Neural cell (in vitro differentiated cells): ENCODE results near the gene DHRS1. TPM values are rescaled to one million over a fixed set of nuclear protein-coding genes. Genes with fewer than 3 reads are reported as not detected.

Experiments used
- H2AFZ ChIP-seq: fragments of 200-600, 300-800 bp; sonication (generic), shearing (Covaris generic); 2 replicates; pipeline ENCODE4 v1.6.0; 2014; ENCODE audit warnings: low read depth, mild to moderate bottlenecking, antibody characterized with exemption, low read length, moderate library complexity
- H3F3A ChIP-seq: fragments of 200-600 bp; shearing (Covaris generic); 2 replicates; pipeline ENCODE4 v1.6.1; 2016; ENCODE audit warnings: mild to moderate bottlenecking, moderate library complexity, mixed read lengths, antibody characterized with exemption, low read length; ENCODE audit not compliant: insufficient read depth, poor library complexity, severe bottlenecking
- H3K27ac ChIP-seq: fragments of 200-600, 300-800 bp; sonication (generic), shearing (Covaris generic); 2 replicates; pipeline ENCODE4 v1.5.1; 2014; ENCODE audit warnings: mild to moderate bottlenecking, low read length, moderate library complexity
- H3K27me3 ChIP-seq: fragments of 300-800, 200-600 bp; sonication (generic), shearing (Covaris generic); 2 replicates; pipeline ENCODE4 v1.6.0; 2014; ENCODE audit warnings: mild to moderate bottlenecking, low read depth, low read length, moderate library complexity; ENCODE audit not compliant: insufficient read depth
- H3K36me3 ChIP-seq: fragments of 300-800, 200-600 bp; sonication (generic), shearing (Covaris generic); 2 replicates; pipeline ENCODE4 v1.5.1; 2014; ENCODE audit warnings: mild to moderate bottlenecking, antibody characterized with exemption, low read length, moderate library complexity; ENCODE audit not compliant: insufficient read depth
- H3K4me2 ChIP-seq: fragments of 300-800, 200-600 bp; sonication (generic), shearing (Covaris generic); 2 replicates; pipeline ENCODE4 v1.6.0; 2014; ENCODE audit warnings: mild to moderate bottlenecking, low read length
- H3K4me3 ChIP-seq: fragments of 300-800, 200-600 bp; sonication (generic), shearing (Covaris generic); 2 replicates; pipeline ENCODE4 v1.5.1; 2014; ENCODE audit warnings: mild to moderate bottlenecking, low read length, moderate library complexity
- H3K79me2 ChIP-seq: fragments of 200-600 bp; shearing (Covaris generic); replicated peaks from 2 replicates; pipeline ENCODE4 v1.6.0; 2014; ENCODE audit warnings: mild to moderate bottlenecking, low read length, moderate library complexity; ENCODE audit not compliant: insufficient read depth
- H3K9ac ChIP-seq: fragments of 300-800, 200-600 bp; sonication (generic), shearing (Covaris generic); 2 replicates; pipeline ENCODE4 v1.6.1; 2016; ENCODE audit warnings: mild to moderate bottlenecking, low read length, mixed read lengths
- H3K9me2 ChIP-seq: fragments of 200-600 bp; shearing (Covaris generic); 2 replicates; pipeline ENCODE4 v1.6.1; 2016; ENCODE audit warnings: mild to moderate bottlenecking, low read length, mixed read lengths; ENCODE audit not compliant: insufficient read depth
- H3K9me3 ChIP-seq: fragments of 200-600, 300-800 bp; sonication (generic), shearing (Covaris generic); 2 replicates; pipeline ENCODE4 v1.6.1; 2016; ENCODE audit warnings: mild to moderate bottlenecking, mixed run types, low read length, moderate library complexity, mixed read lengths
- H4K20me1 ChIP-seq: fragments of 200-600 bp; shearing (Covaris generic); 2 replicates; pipeline ENCODE4 v1.6.1; 2016; ENCODE audit warnings: mild to moderate bottlenecking, mixed run types; ENCODE audit not compliant: insufficient read depth
- CTCF ChIP-seq: fragments of 450-650 bp; IDR thresholded peaks from 2 replicates; pipeline ENCODE4 v1.5.1; 2014; ENCODE audit warnings: antibody characterized with exemption, mild to moderate bottlenecking, moderate library complexity; ENCODE audit not compliant: poor library complexity, severe bottlenecking
- EP300 ChIP-seq: fragments of 450-650 bp; conservative IDR thresholded peaks from 2 replicates; pipeline ENCODE4 v1.6.1; 2014; ENCODE audit warnings: antibody characterized with exemption, mild to moderate bottlenecking, moderate library complexity; ENCODE audit not compliant: poor library complexity, severe bottlenecking
- EZH2 ChIP-seq: fragments of 200-600, 300-800 bp; shearing (Covaris generic), sonication (generic); IDR thresholded peaks from 2 replicates; pipeline ENCODE4 v1.6.1; 2014; ENCODE audit warnings: antibody characterized with exemption, low read length, borderline replicate concordance, mild to moderate bottlenecking; ENCODE audit not compliant: insufficient read depth, poor library complexity, severe bottlenecking
- MXI1 ChIP-seq: fragments of 450-650 bp; conservative IDR thresholded peaks from 2 replicates; pipeline ENCODE4 v1.6.1; 2014; ENCODE audit warnings: antibody characterized with exemption, mild to moderate bottlenecking; ENCODE audit not compliant: poor library complexity, severe bottlenecking
- POLR2AphosphoS5 ChIP-seq: IDR thresholded peaks from 2 replicates; pipeline ENCODE4 v1.6.1; 2012
- RAD21 ChIP-seq: fragments of 450-650 bp; conservative IDR thresholded peaks from 2 replicates; pipeline ENCODE4 v1.6.1; 2014; ENCODE audit warnings: antibody characterized with exemption, mild to moderate bottlenecking, moderate library complexity
- REST ChIP-seq: IDR thresholded peaks from 2 replicates; pipeline ENCODE4 v1.6.1; 2012; ENCODE audit warnings: borderline replicate concordance
- SMC3 ChIP-seq: fragments of 450-650 bp; conservative IDR thresholded peaks from 2 replicates; pipeline ENCODE4 v1.6.1; 2014; ENCODE audit warnings: antibody characterized with exemption, mild to moderate bottlenecking, moderate library complexity; ENCODE audit not compliant: poor library complexity
- TAF1 ChIP-seq: IDR thresholded peaks from 2 replicates; pipeline ENCODE4 v1.6.1; 2012; ENCODE audit warnings: low read depth
- polyA plus RNA-seq: library from polyadenylated mRNA; depleted of rRNA; stranded (reverse); fragments of >200 nt; gene quantifications from 2 replicates; pipeline ENCODE4 v1.2.3, GENCODE V29; 2014

DHRS1 gene
- polyA plus RNA-seq, 1 donor from 2014 or later = 6.9 TPM

DNA sequence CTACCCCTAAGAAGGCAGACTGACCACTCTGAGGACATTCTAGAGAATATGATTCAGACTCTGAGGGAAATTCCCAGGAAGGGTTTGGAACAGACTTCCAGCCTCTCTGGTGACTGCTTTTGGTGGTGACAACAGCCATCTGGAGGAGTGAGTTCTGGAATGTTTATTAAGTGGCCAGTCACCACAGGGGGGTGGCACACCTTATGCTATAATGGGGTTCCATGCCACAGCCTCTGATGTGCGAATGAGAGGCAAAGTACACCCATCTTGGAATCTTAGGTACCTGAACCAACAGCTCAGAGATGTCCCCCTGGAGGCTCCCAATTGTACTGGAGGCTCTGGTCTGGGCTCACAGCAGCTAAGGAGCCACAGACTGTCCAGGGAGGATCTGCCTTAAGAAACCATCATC is 47.7 kb downstream of the DHRS1 start:
- H3K4me3 ChIP-seq = no peak overlapping the region
- H3K4me2 ChIP-seq = no peak overlapping the region
- no peaks in the 10 kb centered on the region for H3K79me2 ChIP-seq
- no peak overlapping the region for H2AFZ ChIP-seq
- no peaks in the 10 kb centered on the region for H3K9me3 ChIP-seq
- no peaks in the 10 kb centered on the region for H3K9me2 ChIP-seq
- no peaks in the 10 kb centered on the region for H3K36me3 ChIP-seq
- TF ChIP-seq RAD21 (no peak), CTCF (no peak), REST (no peak), SMC3 (no peak), TAF1 (no peak), EP300 (no peak), MXI1 (no peak), EZH2 (no peak), POLR2AphosphoS5 (no peak)
- H3K27ac ChIP-seq = no peak overlapping the region
- H4K20me1 ChIP-seq = no peaks in the 10 kb centered on the region
- H3F3A ChIP-seq = no peaks in the 10 kb centered on the region
- H3K27me3 ChIP-seq = no peaks in the 10 kb centered on the region
- no peak overlapping the region for H3K9ac ChIP-seq

DNA sequence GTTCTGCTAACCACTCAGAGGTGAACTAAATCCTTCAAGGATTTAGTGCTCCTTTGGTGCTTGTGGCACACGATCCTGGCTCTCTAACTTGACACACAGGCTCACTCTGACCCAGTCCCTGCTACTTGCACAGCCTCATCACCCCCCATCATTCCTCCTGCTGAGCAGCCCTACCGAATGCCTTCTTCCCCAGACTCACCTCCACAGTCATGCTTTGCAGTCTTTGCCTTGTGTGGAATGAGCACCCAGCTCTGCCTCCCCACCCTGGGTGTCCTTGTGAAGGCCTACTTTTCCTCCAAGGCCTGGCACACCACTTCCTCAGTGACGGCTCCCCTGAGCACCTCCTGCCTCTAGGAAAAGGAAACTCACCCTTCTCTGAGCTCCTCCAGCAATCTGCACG is 49.2 kb downstream of the DHRS1 start:
- TF ChIP-seq CTCF = no peak
- no peak for TF ChIP-seq SMC3
- TF ChIP-seq POLR2AphosphoS5 = no peak
- TF ChIP-seq REST = no peak
- TF ChIP-seq EZH2 = no peak
- TF ChIP-seq EP300 = no peak
- no peak for TF ChIP-seq MXI1
- TF ChIP-seq TAF1 = no peak
- TF ChIP-seq RAD21 = no peak
- H3K9me2 ChIP-seq = no peaks in the 10 kb centered on the region
- H3K79me2 ChIP-seq = no peaks in the 10 kb centered on the region
- H3K9me3 ChIP-seq = no peaks in the 10 kb centered on the region
- H3K4me3 ChIP-seq = no peak overlapping the region
- no peaks in the 10 kb centered on the region for H3F3A ChIP-seq
- H3K9ac ChIP-seq = no peak overlapping the region
- H3K36me3 ChIP-seq = no peaks in the 10 kb centered on the region
- no peak overlapping the region for H2AFZ ChIP-seq
- H4K20me1 ChIP-seq = no peaks in the 10 kb centered on the region
- no peak overlapping the region for H3K27ac ChIP-seq
- no peaks in the 10 kb centered on the region for H3K27me3 ChIP-seq
- H3K4me2 ChIP-seq = no peak overlapping the region
